Right lobe of liver (tissue), 4 donors: ENCODE results near the gene FGF2.

Source experiments
- POLR2A ChIP-seq: fragments of 450-650 bp; IDR thresholded peaks from one replicate; pipeline ENCODE4 v1.6.1; 2017; ENCODE audit warnings: antibody characterized with exemption, mild to moderate bottlenecking
- TF ChIP-seq, protein P1 (sequence below), 4 donors: fragments of 200-600 bp in 3 of 4; fragments of 450-650 bp in 1 of 4; IDR thresholded peaks; one replicate each; pipeline versions ENCODE4 v1.5.1 to v1.8.0; 2016 to 2022; ENCODE audit warnings: antibody characterized with exemption in 4 of 4, mild to moderate bottlenecking in 2 of 4
- donor health status: DM: no; HTN: no; CAD: no.
- donor health status: DM: no; HTN: no; CAD: no.
- donor health status: DM: no; HTN: yes; CAD: no.

DNA sequence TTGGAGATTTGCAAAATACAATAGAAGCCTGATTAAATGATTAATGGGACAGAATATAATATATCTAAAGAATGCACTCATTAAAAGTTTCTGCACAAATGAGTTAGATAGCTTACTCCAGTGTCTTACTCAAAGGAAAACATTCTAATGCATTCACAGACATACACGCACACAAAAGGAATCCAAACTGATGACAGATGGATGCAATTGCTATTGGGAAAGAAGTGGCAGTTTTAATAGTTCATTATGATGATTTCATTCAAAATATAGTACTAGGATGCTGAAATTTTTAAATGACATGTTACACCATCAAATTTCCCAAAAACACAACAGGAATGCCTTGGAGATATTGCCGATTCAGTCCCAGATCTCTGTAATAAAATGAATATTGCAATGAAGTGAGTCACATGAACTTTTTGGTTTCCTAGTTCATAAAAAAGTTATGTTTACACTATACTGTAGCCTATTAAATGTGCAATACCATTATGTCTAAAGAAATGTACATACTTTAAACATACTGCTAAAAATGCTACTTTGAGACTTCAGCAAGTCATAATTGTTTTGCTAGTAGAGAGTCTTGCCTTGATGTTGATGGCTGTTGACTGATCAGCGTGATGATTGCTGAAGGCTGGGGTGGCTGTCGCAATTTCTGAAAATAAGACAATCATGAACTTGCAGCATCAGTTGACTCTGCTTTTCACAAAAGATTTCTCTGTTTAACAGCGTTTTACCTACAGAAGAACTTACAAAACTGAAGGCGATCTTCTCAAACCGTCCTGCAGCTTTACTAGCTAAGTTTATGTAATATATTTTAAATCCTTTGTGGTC lies 48.6 kb upstream of the FGF2 start:
- TF ChIP-seq, protein P1, sequence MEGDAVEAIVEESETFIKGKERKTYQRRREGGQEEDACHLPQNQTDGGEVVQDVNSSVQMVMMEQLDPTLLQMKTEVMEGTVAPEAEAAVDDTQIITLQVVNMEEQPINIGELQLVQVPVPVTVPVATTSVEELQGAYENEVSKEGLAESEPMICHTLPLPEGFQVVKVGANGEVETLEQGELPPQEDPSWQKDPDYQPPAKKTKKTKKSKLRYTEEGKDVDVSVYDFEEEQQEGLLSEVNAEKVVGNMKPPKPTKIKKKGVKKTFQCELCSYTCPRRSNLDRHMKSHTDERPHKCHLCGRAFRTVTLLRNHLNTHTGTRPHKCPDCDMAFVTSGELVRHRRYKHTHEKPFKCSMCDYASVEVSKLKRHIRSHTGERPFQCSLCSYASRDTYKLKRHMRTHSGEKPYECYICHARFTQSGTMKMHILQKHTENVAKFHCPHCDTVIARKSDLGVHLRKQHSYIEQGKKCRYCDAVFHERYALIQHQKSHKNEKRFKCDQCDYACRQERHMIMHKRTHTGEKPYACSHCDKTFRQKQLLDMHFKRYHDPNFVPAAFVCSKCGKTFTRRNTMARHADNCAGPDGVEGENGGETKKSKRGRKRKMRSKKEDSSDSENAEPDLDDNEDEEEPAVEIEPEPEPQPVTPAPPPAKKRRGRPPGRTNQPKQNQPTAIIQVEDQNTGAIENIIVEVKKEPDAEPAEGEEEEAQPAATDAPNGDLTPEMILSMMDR (IDR thresholded peaks at IDR 0.05): no peak
- TF ChIP-seq POLR2A: no peak
